Heart left ventricle (tissue), 13 donors: ENCODE results near the gene TTC16.

Experiments
- POLR2A ChIP-seq, 2 donors: fragments of 450-650 bp; IDR thresholded peaks; one replicate each; pipeline ENCODE4 v1.6.1; 2017; ENCODE audit warnings: antibody characterized with exemption in 2 of 2, mild to moderate bottlenecking in 2 of 2, moderate library complexity in 2 of 2
- TF ChIP-seq, protein P1 (sequence below), 12 donors: fragments of 200-600 bp; sonication (generic) in 4 of 12; IDR thresholded peaks; one replicate each; pipeline versions ENCODE4 v1.5.0 to v1.8.0; 2018 to 2022; ENCODE audit warnings: antibody characterized with exemption in 12 of 12, mild to moderate bottlenecking in 5 of 12
- donor health status: ischemic (EF 13 %, LVEDD 7.1; RV severe dilation, severe dysfunction).
- donor health status: DM: no; HTN: yes; CAD: no.
- donor health status: DM: no; HTN: no; CAD: no.
- donor health status: ischemic (EF 25% LVEDD 6.9; RV normal size, moderate dysfunction).
- donor health status: ischemic (EF 25% LVEDD 5.7; RV mildly dilated, moderate dysfunction).
- donor health status: ischemic (EF 35%, LVEDD 5.7; RV mildly dilated, moderate dysfunction).
- donor health status: nonischemic (EF 11% LVEDD 7.7; RV severe dilation, severe dysfunction).
- donor health status: DM: yes; HTN: yes; CAD: no.
- donor health status: PGD.
- donor health status: ischemic (EF 29% LVEDD 5.4; RV normal size, mild dysfunction).
- donor health status: nonischemic (EF 23%, LVEDD 6.1; RV moderate dilation, normal function).

DNA sequence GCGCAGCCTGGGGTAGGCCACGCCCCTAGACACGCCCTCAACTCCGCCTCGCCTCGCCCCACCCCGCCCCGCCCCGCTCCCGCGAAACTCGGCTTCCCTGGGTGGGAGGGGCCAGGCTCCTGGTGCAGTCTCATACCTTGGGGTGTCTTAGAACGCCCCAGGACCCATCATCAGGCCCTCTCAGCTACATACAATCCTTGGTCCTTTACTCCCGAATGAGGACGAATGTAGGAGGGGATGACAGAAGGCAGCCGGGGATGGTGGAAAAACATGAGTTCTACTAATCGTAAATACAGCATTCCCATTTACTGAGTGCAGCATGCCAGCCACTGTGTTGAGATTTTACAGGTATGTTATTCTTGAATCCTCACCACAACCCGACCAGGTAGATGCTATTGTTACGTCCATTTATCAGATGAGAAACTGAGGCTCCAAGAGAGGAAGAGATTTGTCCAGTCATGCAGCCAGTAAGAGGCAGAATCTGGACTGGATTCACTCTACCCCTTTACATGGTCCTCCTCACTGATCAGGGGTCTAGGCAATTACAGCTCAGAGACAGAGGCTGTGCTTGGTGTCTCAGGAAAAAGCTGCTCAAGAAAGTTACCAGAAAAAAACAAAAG, 55.8 kb downstream of the TTC16 start:
- TF ChIP-seq, protein P1, sequence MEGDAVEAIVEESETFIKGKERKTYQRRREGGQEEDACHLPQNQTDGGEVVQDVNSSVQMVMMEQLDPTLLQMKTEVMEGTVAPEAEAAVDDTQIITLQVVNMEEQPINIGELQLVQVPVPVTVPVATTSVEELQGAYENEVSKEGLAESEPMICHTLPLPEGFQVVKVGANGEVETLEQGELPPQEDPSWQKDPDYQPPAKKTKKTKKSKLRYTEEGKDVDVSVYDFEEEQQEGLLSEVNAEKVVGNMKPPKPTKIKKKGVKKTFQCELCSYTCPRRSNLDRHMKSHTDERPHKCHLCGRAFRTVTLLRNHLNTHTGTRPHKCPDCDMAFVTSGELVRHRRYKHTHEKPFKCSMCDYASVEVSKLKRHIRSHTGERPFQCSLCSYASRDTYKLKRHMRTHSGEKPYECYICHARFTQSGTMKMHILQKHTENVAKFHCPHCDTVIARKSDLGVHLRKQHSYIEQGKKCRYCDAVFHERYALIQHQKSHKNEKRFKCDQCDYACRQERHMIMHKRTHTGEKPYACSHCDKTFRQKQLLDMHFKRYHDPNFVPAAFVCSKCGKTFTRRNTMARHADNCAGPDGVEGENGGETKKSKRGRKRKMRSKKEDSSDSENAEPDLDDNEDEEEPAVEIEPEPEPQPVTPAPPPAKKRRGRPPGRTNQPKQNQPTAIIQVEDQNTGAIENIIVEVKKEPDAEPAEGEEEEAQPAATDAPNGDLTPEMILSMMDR (IDR thresholded peaks at IDR 0.05): peak in 1 of 12 donors; percentile 3
- TF ChIP-seq POLR2A (IDR thresholded peaks at IDR 0.05): no peak
